Thoracic aorta (tissue), 2 donors: Measurements from ENCODE around the gene MMP14. TPM values are rescaled to one million over a fixed set of nuclear protein-coding genes. Genes with fewer than 3 reads are reported as not detected.

Experiments used
- ATAC-seq: fragments of 150-250 bp; one replicate; pipeline ENCODE4 v1.8.0; 2017; ENCODE audit warnings: low read depth; ENCODE audit not compliant: insufficient number of reproducible peaks, low FRiP score
- DNase-seq: peaks from one replicate; pipeline ENCODE4 v3.0.0-alpha.2; 2020; ENCODE audit warnings: low spot score
- H3K27ac ChIP-seq, 2 donors: fragments of 200-600 bp; sonication (generic); 1 replicate in 1 of 2; 2 replicates in 1 of 2; pipeline ENCODE4 v1.5.1; 2016; ENCODE audit warnings: mild to moderate bottlenecking in 2 of 2, moderate library complexity in 2 of 2
- H3K27me3 ChIP-seq: fragments of 200-600 bp; sonication (generic); replicated peaks from 2 replicates; pipeline ENCODE4 v1.6.0; 2016; ENCODE audit warnings: mild to moderate bottlenecking; ENCODE audit not compliant: insufficient read depth
- H3K36me3 ChIP-seq: fragments of 200-600 bp; sonication (generic); one replicate; pipeline ENCODE4 v1.5.1; 2016
- H3K4me1 ChIP-seq, 2 donors: fragments of 200-600 bp; sonication (generic); 1 replicate in 1 of 2; 2 replicates in 1 of 2; pipeline versions ENCODE4 v1.5.1 to v1.6.0; 2016; ENCODE audit warnings: low read depth in 2 of 2, mild to moderate bottlenecking in 1 of 2; ENCODE audit not compliant: control insufficient read depth in 1 of 2
- H3K4me3 ChIP-seq: fragments of 200-600 bp; sonication (generic); 2 replicates; pipeline ENCODE4 v1.5.1; 2016; ENCODE audit warnings: mild to moderate bottlenecking
- H3K9me3 ChIP-seq: fragments of 200-600 bp; sonication (generic); 2 replicates; pipeline ENCODE4 v1.5.1; 2016
- CTCF ChIP-seq: fragments of 200-600 bp; sonication (generic); IDR thresholded peaks from one replicate; pipeline ENCODE4 v1.5.1; 2019; ENCODE audit warnings: antibody characterized with exemption
- total RNA-seq, 2 donors: library from RNA; depleted of rRNA; stranded (reverse); fragments of >200 nt; gene quantifications; one replicate each; pipeline versions ENCODE4 v1.1.0 to v1.2.3, GENCODE V29; 2016

Gene MMP14
- total RNA-seq, 2 donors from 2014 or later: 160 to 182 TPM

GRCh38 chr14:22897357-22897756 is 61.0 kb downstream of the MMP14 start:
- DNase-seq: no peak
- no peak for TF ChIP-seq CTCF
- Histone ChIP-seq H3K36me3 (peaks cover 21% of the 10 kb centered on the region), H3K9me3 (no peaks in the 10 kb centered on the region), H3K4me3 (no peak overlapping the region), H3K27me3 (no peaks in the 10 kb centered on the region), H3K4me1 (no peaks in the 10 kb centered on the region), H3K27ac (no peak overlapping the region)
- ATAC-seq: no peak

Other genes starting within 250 kb of the MMP14 start
- gene DAD1, start 247.4 kb upstream of the MMP14 start, total RNA-seq: 100 to 1,000 TPM; 109 to 236 TPM
- 10 to 100 TPM; 25.3 to 40.1 TPM for gene ABHD4, start 238.3 kb upstream of the MMP14 start, total RNA-seq
- gene OR6J1, start 192.2 kb upstream of the MMP14 start, total RNA-seq: not detected
- 10 to 100 TPM; 72.2 to 72.6 TPM for gene OXA1L, start 69.9 kb upstream of the MMP14 start, total RNA-seq
- gene SLC7A7, start 21.1 kb upstream of the MMP14 start, total RNA-seq: 10 to 100 TPM; 34.4 to 38.5 TPM
- 10 to 100 TPM; 17.3 to 65.0 TPM for gene MRPL52, start 6.7 kb upstream of the MMP14 start, total RNA-seq
- 100 to 1,000 TPM; 158 to 209 TPM for gene LRP10, start 35.2 kb downstream of the MMP14 start, total RNA-seq
- gene REM2, start 46.6 kb downstream of the MMP14 start, total RNA-seq: under 1 TPM in 1 of 2 donors, not detected in 1; 0.28 TPM
- 100 to 1,000 TPM in 1 of 2 donors, 10 to 100 TPM in 1; 75.9 to 731 TPM for gene RBM23, start 82.6 kb downstream of the MMP14 start, total RNA-seq
- 10 to 100 TPM; 27.8 to 30.5 TPM for gene PRMT5, start 92.8 kb downstream of the MMP14 start, total RNA-seq
- 10 to 100 TPM; 31.4 to 47.7 TPM for gene HAUS4, start 120.5 kb downstream of the MMP14 start, total RNA-seq
- gene AJUBA, start 146.0 kb downstream of the MMP14 start, total RNA-seq: 10 to 100 TPM in 1 of 2 donors, 1 to 10 TPM in 1; 9.7 to 35.3 TPM
- gene C14orf93, start 173.6 kb downstream of the MMP14 start, total RNA-seq: 10 to 100 TPM in 1 of 2 donors, 1 to 10 TPM in 1; 9.3 to 19.7 TPM
- 10 to 100 TPM; 47.4 to 79.7 TPM for gene PSMB5, start 198.3 kb downstream of the MMP14 start, total RNA-seq
- gene PSMB11, start 205.6 kb downstream of the MMP14 start, total RNA-seq: not detected
- gene CDH24, start 220.9 kb downstream of the MMP14 start, total RNA-seq: 1 to 10 TPM; 1.1 to 6.2 TPM